Astrocyte (in vitro differentiated cells and primary cell): Measurements from ENCODE around the gene MDH1B. TPM values are rescaled to one million over a fixed set of nuclear protein-coding genes. Genes with fewer than 3 reads are reported as not detected.

Experiments
- DNase-seq: peaks from one replicate; pipeline ENCODE4 v3.0.0-alpha.2; 2010; ENCODE audit warnings: low read depth
- FAIRE-seq: peaks from 2 replicates; lab custom pipeline; 2011; peaks lifted over from hg19 to GRCh38; lab: Jason Lieb, UNC
- H2AFZ ChIP-seq: 2 replicates; pipeline ENCODE4 v1.6.0; 2012; ENCODE audit warnings: low read depth, low read length, inconsistent platforms
- H3K27ac ChIP-seq: 2 replicates; pipeline ENCODE4 v1.5.1; 2011; ENCODE audit warnings: low read depth, low read length, inconsistent platforms
- H3K27me3 ChIP-seq: 2 replicates; pipeline ENCODE4 v1.6.0; 2011; ENCODE audit warnings: low read length, inconsistent platforms; ENCODE audit not compliant: insufficient read depth
- H3K36me3 ChIP-seq: 2 replicates; pipeline ENCODE4 v1.5.1; 2011; ENCODE audit warnings: low read length, inconsistent platforms; ENCODE audit not compliant: insufficient read depth
- H3K4me1 ChIP-seq: 2 replicates; pipeline ENCODE4 v1.5.1; 2011; ENCODE audit warnings: low read length, inconsistent platforms; ENCODE audit not compliant: insufficient read depth
- H3K4me2 ChIP-seq: 2 replicates; pipeline ENCODE4 v1.6.0; 2012; ENCODE audit warnings: low read length, inconsistent platforms
- H3K4me3 ChIP-seq: 2 replicates; pipeline ENCODE4 v1.5.1; 2011; ENCODE audit warnings: low read depth, mild to moderate bottlenecking, low read length, inconsistent platforms; ENCODE audit not compliant: insufficient read depth
- H3K79me2 ChIP-seq: 2 replicates; pipeline ENCODE4 v1.6.0; 2012; ENCODE audit warnings: mild to moderate bottlenecking, low read length, inconsistent platforms; ENCODE audit not compliant: insufficient read depth
- H3K9ac ChIP-seq: 2 replicates; pipeline ENCODE4 v1.6.0; 2012; ENCODE audit warnings: mild to moderate bottlenecking, low read length, inconsistent platforms
- H3K9me3 ChIP-seq: 2 replicates; pipeline ENCODE4 v1.5.1; 2012; ENCODE audit warnings: low read depth, mild to moderate bottlenecking, low read length, inconsistent platforms; ENCODE audit not compliant: insufficient read depth
- H4K20me1 ChIP-seq: 2 replicates; pipeline ENCODE4 v1.6.0; 2012; ENCODE audit warnings: low read length, inconsistent platforms; ENCODE audit not compliant: insufficient read depth
- H3K27ac Mint-ChIP-seq: one replicate; pipeline ENCODE4 v1.8.0; 2021; ENCODE audit warnings: mild to moderate bottlenecking, mixed read lengths; ENCODE audit not compliant: unreplicated experiment
- H3K27me3 Mint-ChIP-seq: one replicate; pipeline ENCODE4 v1.8.0; 2021; ENCODE audit warnings: low read depth, mixed read lengths; ENCODE audit not compliant: unreplicated experiment
- H3K36me3 Mint-ChIP-seq: one replicate; pipeline ENCODE4 v1.8.0; 2021; ENCODE audit warnings: low read depth, mixed read lengths; ENCODE audit not compliant: unreplicated experiment
- H3K4me1 Mint-ChIP-seq: one replicate; pipeline ENCODE4 v1.8.0; 2021; ENCODE audit warnings: low read depth, mixed read lengths; ENCODE audit not compliant: unreplicated experiment
- H3K4me3 Mint-ChIP-seq: one replicate; pipeline ENCODE4 v1.8.0; 2021; ENCODE audit warnings: mild to moderate bottlenecking, moderate library complexity, mixed read lengths; ENCODE audit not compliant: unreplicated experiment
- H3K9me3 Mint-ChIP-seq: one replicate; pipeline ENCODE4 v1.8.0; 2021; ENCODE audit warnings: mild to moderate bottlenecking, mixed read lengths; ENCODE audit not compliant: unreplicated experiment
- EZH2 ChIP-seq: IDR thresholded peaks from 2 replicates; pipeline ENCODE4 v1.6.1; 2012; ENCODE audit warnings: mild to moderate bottlenecking, low read length, inconsistent platforms; ENCODE audit not compliant: insufficient read depth
- total RNA-seq: library from RNA; stranded (reverse); gene quantifications from 2 replicates; pipeline ENCODE4 v1.2.1, GENCODE V29; 2021
- TF ChIP-seq, protein P1 (sequence below): IDR thresholded peaks from 2 replicates; pipeline ENCODE4 v1.5.1; 2011; ENCODE audit warnings: low read depth, mild to moderate bottlenecking, inconsistent platforms, low read length, moderate library complexity; ENCODE audit not compliant: insufficient read depth

Gene MDH1B
- total RNA-seq, 1 donor from 2014 or later, result 1.9 TPM

DNA sequence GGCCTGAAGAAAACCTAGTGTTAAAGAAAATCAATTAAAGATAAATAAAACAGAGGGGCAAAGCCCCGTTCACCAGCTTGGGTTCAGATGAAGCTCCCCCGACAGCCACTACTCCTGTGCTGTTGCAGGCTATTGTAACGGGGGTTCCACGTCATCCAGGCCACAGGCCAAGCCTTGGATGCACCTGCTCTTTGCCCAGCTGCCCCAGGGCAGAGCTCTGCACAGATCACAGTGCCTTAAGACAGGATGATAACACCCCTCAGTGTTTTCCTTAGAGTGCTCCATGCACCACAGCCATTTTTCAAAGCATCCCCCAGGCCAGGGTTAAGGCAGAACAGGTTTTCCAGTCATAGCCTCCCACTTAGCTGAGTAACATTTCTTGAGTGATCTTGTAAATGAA lies 32.2 kb upstream of the MDH1B start:
- H3K4me1 ChIP-seq, result peaks cover 5% of the 10 kb centered on the region
- DNase-seq, result no peak
- no peak overlapping the region for H3K4me2 ChIP-seq
- peaks cover 8% of the 10 kb centered on the region for H3K36me3 Mint-ChIP-seq
- no peak overlapping the region for H3K27ac ChIP-seq
- FAIRE-seq, result no peak
- peaks cover 3% of the 10 kb centered on the region for H3K36me3 ChIP-seq
- H3K79me2 ChIP-seq, result no peaks in the 10 kb centered on the region
- H3K4me3 Mint-ChIP-seq, result no peak overlapping the region
- no peaks in the 10 kb centered on the region for H4K20me1 ChIP-seq
- peaks cover 6% of the 10 kb centered on the region for H3K4me1 Mint-ChIP-seq
- no peak overlapping the region for H3K27ac Mint-ChIP-seq
- no peaks in the 10 kb centered on the region for H3K27me3 ChIP-seq
- H3K4me3 ChIP-seq, result no peak overlapping the region
- H3K9ac ChIP-seq, result no peak overlapping the region
- no peaks in the 10 kb centered on the region for H3K9me3 Mint-ChIP-seq
- TF ChIP-seq EZH2, result no peak
- TF ChIP-seq, protein P1, sequence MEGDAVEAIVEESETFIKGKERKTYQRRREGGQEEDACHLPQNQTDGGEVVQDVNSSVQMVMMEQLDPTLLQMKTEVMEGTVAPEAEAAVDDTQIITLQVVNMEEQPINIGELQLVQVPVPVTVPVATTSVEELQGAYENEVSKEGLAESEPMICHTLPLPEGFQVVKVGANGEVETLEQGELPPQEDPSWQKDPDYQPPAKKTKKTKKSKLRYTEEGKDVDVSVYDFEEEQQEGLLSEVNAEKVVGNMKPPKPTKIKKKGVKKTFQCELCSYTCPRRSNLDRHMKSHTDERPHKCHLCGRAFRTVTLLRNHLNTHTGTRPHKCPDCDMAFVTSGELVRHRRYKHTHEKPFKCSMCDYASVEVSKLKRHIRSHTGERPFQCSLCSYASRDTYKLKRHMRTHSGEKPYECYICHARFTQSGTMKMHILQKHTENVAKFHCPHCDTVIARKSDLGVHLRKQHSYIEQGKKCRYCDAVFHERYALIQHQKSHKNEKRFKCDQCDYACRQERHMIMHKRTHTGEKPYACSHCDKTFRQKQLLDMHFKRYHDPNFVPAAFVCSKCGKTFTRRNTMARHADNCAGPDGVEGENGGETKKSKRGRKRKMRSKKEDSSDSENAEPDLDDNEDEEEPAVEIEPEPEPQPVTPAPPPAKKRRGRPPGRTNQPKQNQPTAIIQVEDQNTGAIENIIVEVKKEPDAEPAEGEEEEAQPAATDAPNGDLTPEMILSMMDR, result no peak
- H3K27me3 Mint-ChIP-seq, result no peaks in the 10 kb centered on the region
- no peak overlapping the region for H2AFZ ChIP-seq
- no peaks in the 10 kb centered on the region for H3K9me3 ChIP-seq

DNA sequence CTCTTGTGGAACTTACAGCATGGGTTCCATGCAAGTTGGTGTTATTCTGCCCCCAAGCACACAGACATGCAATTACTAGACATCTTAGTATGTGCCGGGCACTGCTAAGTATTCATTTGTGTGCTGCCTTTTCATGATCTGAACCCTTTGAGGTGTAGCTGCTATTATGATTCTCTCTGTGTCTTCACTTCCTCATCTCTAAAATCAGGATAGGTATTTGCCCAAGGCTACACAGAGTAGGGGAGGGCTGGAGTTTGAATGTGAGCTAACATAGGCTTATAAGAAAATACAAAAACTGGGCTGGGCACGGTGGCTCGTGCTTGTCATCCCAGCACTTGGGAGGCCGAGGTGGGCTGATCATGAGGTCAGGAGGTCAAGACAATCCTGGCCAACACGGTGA lies 27.5 kb upstream of the MDH1B start:
- Mint-ChIP-seq H3K27me3 (no peaks in the 10 kb centered on the region), H3K27ac (no peak overlapping the region), H3K4me3 (no peak overlapping the region), H3K36me3 (peaks cover 8% of the 10 kb centered on the region), H3K4me1 (peaks cover 18% of the 10 kb centered on the region), H3K9me3 (no peaks in the 10 kb centered on the region)
- Histone ChIP-seq H3K79me2 (no peaks in the 10 kb centered on the region), H4K20me1 (no peaks in the 10 kb centered on the region), H3K4me2 (no peak overlapping the region), H3K4me3 (no peak overlapping the region), H2AFZ (no peak overlapping the region), H3K27ac (no peak overlapping the region), H3K4me1 (no peaks in the 10 kb centered on the region), H3K9ac (no peak overlapping the region), H3K27me3 (no peaks in the 10 kb centered on the region), H3K9me3 (no peaks in the 10 kb centered on the region), H3K36me3 (peaks cover 29% of the 10 kb centered on the region)
- FAIRE-seq (no peak), DNase-seq (no peak)
- TF ChIP-seq EZH2, result no peak
- TF ChIP-seq, protein P1, result no peak

DNA sequence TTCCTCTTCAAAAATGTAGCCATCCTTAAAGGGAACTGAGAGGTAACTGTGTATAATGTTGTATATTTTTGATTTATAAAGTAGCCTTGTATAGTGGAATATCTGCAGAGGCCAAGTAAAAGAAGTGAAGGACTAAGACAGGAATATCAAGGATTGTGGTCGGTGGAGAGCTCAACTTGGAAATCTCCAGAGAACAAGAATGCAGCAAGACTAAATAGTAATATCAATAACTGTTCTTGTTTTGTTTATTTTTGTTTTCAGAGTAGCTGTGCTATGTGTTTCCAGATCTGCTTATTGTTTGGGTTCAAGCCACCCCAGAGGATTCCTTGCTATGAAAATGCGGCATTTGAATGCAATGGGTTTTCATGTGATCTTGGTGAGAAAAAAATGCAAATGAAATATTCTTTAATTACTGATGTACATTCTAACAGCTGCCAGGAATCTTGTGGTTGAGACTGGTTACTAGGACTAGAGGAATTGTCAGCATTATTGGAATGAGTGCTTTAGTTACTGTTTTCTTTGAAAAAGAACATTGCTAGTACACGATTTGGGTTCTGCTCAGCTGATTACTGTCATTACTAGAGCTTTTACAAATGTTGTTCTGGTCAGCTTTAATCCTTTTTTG lies 25.3 kb upstream of the MDH1B start:
- Histone ChIP-seq H2AFZ (no peak overlapping the region), H3K4me3 (no peak overlapping the region), H3K4me2 (peak overlapping the region; percentile 9), H3K27ac (peak overlapping the region; percentile 13), H3K4me1 (no peaks in the 10 kb centered on the region), H3K9ac (no peak overlapping the region), H4K20me1 (peaks cover 3% of the 10 kb centered on the region), H3K79me2 (no peaks in the 10 kb centered on the region), H3K9me3 (no peaks in the 10 kb centered on the region), H3K36me3 (peaks cover 38% of the 10 kb centered on the region), H3K27me3 (no peaks in the 10 kb centered on the region)
- no peak for TF ChIP-seq EZH2
- TF ChIP-seq, protein P1, result no peak
- FAIRE-seq (no peak), DNase-seq (peak; percentile 71)
- H3K4me1 Mint-ChIP-seq, result peaks cover 18% of the 10 kb centered on the region
- H3K27ac Mint-ChIP-seq, result peak overlapping the region; percentile 82
- H3K4me3 Mint-ChIP-seq, result no peak overlapping the region
- H3K36me3 Mint-ChIP-seq, result peaks cover 10% of the 10 kb centered on the region
- H3K27me3 Mint-ChIP-seq, result no peaks in the 10 kb centered on the region
- no peaks in the 10 kb centered on the region for H3K9me3 Mint-ChIP-seq
